Dermis blood vessel endothelial cell (primary cell): Measurements from ENCODE around the gene ULBP3. TPM values are rescaled to one million over a fixed set of nuclear protein-coding genes. Genes with fewer than 3 reads are reported as not detected.
"Not testable (repeated sequence)": the region's sequence is repeated elsewhere in the genome, so short reads cannot be mapped to it uniquely, and the experiment has no call there.

Experiments used
- DNase-seq: peaks from one replicate; pipeline ENCODE4 v3.0.0; 2010
- total RNA-seq: library from RNA; depleted of rRNA; stranded (reverse); fragments of >200 nt; gene quantifications from 2 replicates; pipeline ENCODE4 v1.2.3, GENCODE V29; 2014

The ULBP3 gene
- total RNA-seq, 1 donor from 2014 or later, result 6.0 TPM

- no peak for DNase-seq
These were observed 30.5 kb downstream of the ULBP3 start for GRCh38 chr6:150038202-150039062.

- DNase-seq, result no peak
These were observed 31.3 kb downstream of the ULBP3 start for GRCh38 chr6:150037526-150038201.

GRCh38 chr6:150036081-150036480 is 32.8 kb downstream of the ULBP3 start:
- no peak for DNase-seq

GRCh38 chr6:150033207-150033771 is 35.6 kb downstream of the ULBP3 start:
- no peak for DNase-seq

GRCh38 chr6:150032598-150032997 is 36.3 kb downstream of the ULBP3 start:
- no peak for DNase-seq

- DNase-seq, result no peak
These were observed 38.3 kb downstream of the ULBP3 start for GRCh38 chr6:150030611-150031010.

GRCh38 chr6:150029749-150030148 is 39.2 kb downstream of the ULBP3 start:
- DNase-seq, result no peak

- DNase-seq, result no peak
These were observed 39.6 kb downstream of the ULBP3 start for GRCh38 chr6:150029276-150029675.

GRCh38 chr6:150028799-150029198 is 40.1 kb downstream of the ULBP3 start:
- no peak for DNase-seq

- DNase-seq, result no peak
These were observed 40.9 kb downstream of the ULBP3 start for GRCh38 chr6:150027806-150028565.

- no peak for DNase-seq
These were observed 41.7 kb downstream of the ULBP3 start for GRCh38 chr6:150026976-150027805.

- DNase-seq, result peak; percentile 50
These were observed 43.6 kb downstream of the ULBP3 start, which contains the start of gene RAET1L for GRCh38 chr6:150025201-150025917. RAET1L (minus strand) TSS chr6:150025532; CDS start chr6:150025471, 61 bp downstream.

- DNase-seq, result no peak
These were observed 44.2 kb downstream of the ULBP3 start for GRCh38 chr6:150024646-150025155.

- not testable (repeated sequence) for DNase-seq
These were observed 44.9 kb downstream of the ULBP3 start for GRCh38 chr6:150024021-150024420.

GRCh38 chr6:150021870-150022269 is 47.1 kb downstream of the ULBP3 start:
- not testable (repeated sequence) for DNase-seq

GRCh38 chr6:150018846-150019580 is 49.9 kb downstream of the ULBP3 start:
- no peak for DNase-seq

GRCh38 chr6:150017186-150017521 is 51.8 kb downstream of the ULBP3 start:
- DNase-seq, result not testable (repeated sequence)

- peak; percentile 79 for DNase-seq
These were observed 52.4 kb downstream of the ULBP3 start for GRCh38 chr6:150016324-150017185.
